MM.1S (cell line): ENCODE results near the gene SPACDR.

Experiments
- CTCF ChIP-seq: fragments of 300-600 bp; sonication (generic); IDR thresholded peaks from 2 replicates; pipeline ENCODE4 v1.5.1; 2016; ENCODE audit warnings: antibody characterized with exemption, low read length, mixed read lengths
- EZH2 ChIP-seq: fragments of 300-600 bp; sonication (generic); optimal IDR thresholded peaks from 2 replicates; pipeline ENCODE3; 2017; ENCODE audit warnings: low read depth, mild to moderate bottlenecking, antibody characterized with exemption, low read length, mixed read lengths

DNA sequence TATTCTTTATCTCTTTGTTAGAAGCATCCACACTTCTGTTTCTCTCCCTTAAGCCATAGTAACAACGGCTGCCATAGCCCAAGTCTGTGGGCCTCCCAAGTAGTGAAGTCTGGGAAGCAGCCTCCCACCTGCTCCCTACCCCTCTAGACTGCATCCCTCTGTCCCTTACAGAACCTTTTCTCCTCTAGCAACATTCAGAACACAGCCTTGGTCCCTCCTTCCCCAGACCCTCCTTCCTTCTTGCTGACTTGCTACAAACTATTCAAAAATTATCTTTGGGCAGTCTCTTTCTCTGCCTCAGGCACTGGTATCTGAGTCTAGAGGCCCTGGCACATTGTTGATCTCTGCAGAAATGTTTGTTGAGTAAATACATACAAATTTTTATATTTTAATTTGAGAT lies 17.4 kb upstream of the SPACDR start:
- no peak for TF ChIP-seq CTCF
- TF ChIP-seq EZH2 = no peak
